Fibroblast of lung (primary cell): ENCODE results near the gene SUMO1. TPM values are rescaled to one million over a fixed set of nuclear protein-coding genes. Genes with fewer than 3 reads are reported as not detected.

Source experiments
- DNase-seq, 2 donors: peaks; one replicate each; pipeline versions ENCODE4 v3.0.0 to v3.0.0-alpha.2; 2010; ENCODE audit warnings: low read depth in 2 of 2
- H2AFZ ChIP-seq: 2 replicates; pipeline ENCODE4 v1.5.1; 2012; ENCODE audit warnings: low read length, control low read depth, inconsistent platforms
- H3K27ac ChIP-seq: 2 replicates; pipeline ENCODE4 v1.5.1; 2011; ENCODE audit warnings: low read length, control low read depth; ENCODE audit not compliant: insufficient read depth
- H3K27me3 ChIP-seq: 2 replicates; pipeline ENCODE4 v1.5.1; 2011; ENCODE audit warnings: mild to moderate bottlenecking, low read length; ENCODE audit not compliant: control insufficient read depth, insufficient read depth
- H3K36me3 ChIP-seq: 2 replicates; pipeline ENCODE4 v1.5.1; 2011; ENCODE audit warnings: low read length; ENCODE audit not compliant: control insufficient read depth, insufficient read depth
- H3K4me1 ChIP-seq: 2 replicates; pipeline ENCODE4 v1.5.1; 2011; ENCODE audit warnings: low read length; ENCODE audit not compliant: control insufficient read depth, insufficient read depth; ENCODE audit errors: extremely low read depth
- H3K4me2 ChIP-seq: 2 replicates; pipeline ENCODE4 v1.5.1; 2011; ENCODE audit warnings: low read length, control low read depth; ENCODE audit not compliant: insufficient read depth; ENCODE audit errors: extremely low read depth
- H3K4me3 ChIP-seq, 4 experiments: fragments of 200-600 bp in 1 of 4; sonication (generic) in 1 of 4; replicated peaks in 1 of 4; 2 replicates each; pipeline ENCODE4 v1.5.1; 2011 to 2016; ENCODE audit warnings: low read length in 4 of 4, low read depth in 3 of 4, mild to moderate bottlenecking in 3 of 4, control low read depth in 2 of 4, inconsistent platforms in 1 of 4, mixed read lengths in 1 of 4; ENCODE audit not compliant: insufficient read depth in 1 of 4; ENCODE audit errors: control extremely low read depth in 1 of 4
- H3K79me2 ChIP-seq: 2 replicates; pipeline ENCODE4 v1.5.1; 2012; ENCODE audit warnings: mild to moderate bottlenecking, low read length, inconsistent platforms; ENCODE audit not compliant: control insufficient read depth, insufficient read depth
- H3K9ac ChIP-seq: 2 replicates; pipeline ENCODE4 v1.5.1; 2011; ENCODE audit warnings: mild to moderate bottlenecking, low read length, control low read depth; ENCODE audit not compliant: insufficient read depth
- H3K9me3 ChIP-seq: 2 replicates; pipeline ENCODE4 v1.5.1; 2012; ENCODE audit warnings: low read depth, low read length; ENCODE audit not compliant: control insufficient read depth, insufficient read depth
- H4K20me1 ChIP-seq: 2 replicates; pipeline ENCODE4 v1.5.1; 2011; ENCODE audit warnings: low read length; ENCODE audit not compliant: control insufficient read depth, insufficient read depth; ENCODE audit errors: extremely low read depth
- CTCF ChIP-seq, 2 donors: IDR thresholded peaks in 1 of 2; conservative IDR thresholded peaks in 1 of 2; 1 replicate in 1 of 2; 2 replicates in 1 of 2; pipeline ENCODE4 v1.5.1; 2011 to 2012; ENCODE audit warnings: low read length in 2 of 2, control low read depth in 1 of 2, inconsistent platforms in 1 of 2, low read depth in 1 of 2, mild to moderate bottlenecking in 1 of 2
- EZH2 ChIP-seq: IDR thresholded peaks from 2 replicates; pipeline ENCODE4 v1.5.1; 2012; ENCODE audit warnings: low read length, control low read depth, mild to moderate bottlenecking; ENCODE audit errors: missing control alignments
- polyA plus RNA-seq, 2 donors: library from polyadenylated mRNA; depleted of rRNA in 1 of 2; stranded (reverse) in 1 of 2; unstranded in 1 of 2; fragments of >200 nt; gene quantifications; 2 replicates each; pipeline ENCODE4 v1.2.1, GENCODE V29; 2011 to 2012; ENCODE audit warnings: missing spikeins in 1 of 2
- total RNA-seq: library from RNA; depleted of rRNA; stranded (reverse); fragments of >200 nt; gene quantifications from 2 replicates; pipeline ENCODE4 v1.2.1, GENCODE V29; 2014

Gene SUMO1
- total and polyA plus RNA-seq, 2 donors (not counting 1 experiment from before 2014, with no cell fraction given) = 107 to 170 TPM

- Histone ChIP-seq H3K27me3 (no peaks in the 10 kb centered on the region), H3K27ac (no peak overlapping the region), H4K20me1 (no peaks in the 10 kb centered on the region), H3K4me3 (peak overlapping the region in 2 of 4 experiments; percentile 17 to 19), H3K9me3 (no peaks in the 10 kb centered on the region), H2AFZ (peak overlapping the region; percentile 15), H3K79me2 (no peaks in the 10 kb centered on the region), H3K36me3 (no peaks in the 10 kb centered on the region), H3K9ac (no peak overlapping the region), H3K4me1 (no peaks in the 10 kb centered on the region), H3K4me2 (peak overlapping the region; percentile 42)
- TF ChIP-seq EZH2 = no peak
- no peak for TF ChIP-seq CTCF (conservative IDR thresholded peaks at IDR 0.05 in 1 of 2, IDR thresholded peaks at IDR 0.05 in 1 of 2; ENCODE audit: low read depth in 1 of 2, low read length in 2 of 2)
- peak; percentile 28 to 40 for DNase-seq
Measured at GRCh38 chr2:202171241-202171825, 67.1 kb downstream of the SUMO1 start.

GRCh38 chr2:202169832-202170424 is 68.5 kb downstream of the SUMO1 start:
- H3K79me2 ChIP-seq = no peaks in the 10 kb centered on the region
- no peaks in the 10 kb centered on the region for H3K9me3 ChIP-seq
- TF ChIP-seq CTCF (conservative IDR thresholded peaks at IDR 0.05 in 1 of 2, IDR thresholded peaks at IDR 0.05 in 1 of 2; ENCODE audit: low read depth in 1 of 2, low read length in 2 of 2) = no peak
- no peak for TF ChIP-seq EZH2
- H2AFZ ChIP-seq = no peak overlapping the region
- no peak for DNase-seq
- H3K27ac ChIP-seq = no peak overlapping the region
- no peaks in the 10 kb centered on the region for H3K27me3 ChIP-seq
- no peak overlapping the region for H3K4me3 ChIP-seq
- no peaks in the 10 kb centered on the region for H3K4me1 ChIP-seq
- no peak overlapping the region for H3K4me2 ChIP-seq
- no peak overlapping the region for H3K9ac ChIP-seq
- no peaks in the 10 kb centered on the region for H4K20me1 ChIP-seq
- no peaks in the 10 kb centered on the region for H3K36me3 ChIP-seq

GRCh38 chr2:202169131-202169530 is 69.3 kb downstream of the SUMO1 start:
- H3K27ac ChIP-seq = no peak overlapping the region

More at GRCh38 chr2:202169131-202169530, 69.3 kb downstream of the SUMO1 start:
- Histone ChIP-seq H3K4me1 (no peaks in the 10 kb centered on the region), H4K20me1 (no peaks in the 10 kb centered on the region), H3K36me3 (no peaks in the 10 kb centered on the region), H3K4me3 (no peak overlapping the region), H3K9ac (no peak overlapping the region), H3K4me2 (no peak overlapping the region), H2AFZ (no peak overlapping the region), H3K27me3 (no peaks in the 10 kb centered on the region), H3K9me3 (no peaks in the 10 kb centered on the region), H3K79me2 (no peaks in the 10 kb centered on the region)
- DNase-seq = no peak
- TF ChIP-seq CTCF (conservative IDR thresholded peaks at IDR 0.05 in 1 of 2, IDR thresholded peaks at IDR 0.05 in 1 of 2; ENCODE audit: low read depth in 1 of 2, low read length in 2 of 2) (no peak), EZH2 (no peak)
